KMS-11 (cell line): ENCODE measurements around the gene PTPN18.

Source experiments
- H2AFZ ChIP-seq: fragments of 200-600 bp; sonication (generic); 2 replicates; pipeline ENCODE4 v1.6.1; 2016; ENCODE audit warnings: antibody characterized with exemption, mixed run types, low read depth
- H3K27ac ChIP-seq: fragments of 200-600 bp; sonication (generic); 2 replicates; pipeline ENCODE4 v1.6.1; 2016; ENCODE audit warnings: mild to moderate bottlenecking, mixed run types
- H3K27me3 ChIP-seq: fragments of 200-600 bp; sonication (generic); 2 replicates; pipeline ENCODE4 v1.6.1; 2017; ENCODE audit warnings: mild to moderate bottlenecking, low read depth, mixed run types, moderate library complexity; ENCODE audit not compliant: insufficient read depth
- H3K36me3 ChIP-seq: fragments of 200-600 bp; sonication (generic); 2 replicates; pipeline ENCODE4 v1.6.1; 2017; ENCODE audit warnings: mild to moderate bottlenecking, mixed run types; ENCODE audit not compliant: insufficient read depth
- H3K4me1 ChIP-seq: fragments of 200-600 bp; sonication (generic); 2 replicates; pipeline ENCODE4 v1.6.1; 2016; ENCODE audit warnings: mild to moderate bottlenecking, low read depth, mixed run types; ENCODE audit not compliant: poor library complexity, severe bottlenecking
- H3K4me2 ChIP-seq: fragments of 200-600 bp; sonication (generic); 2 replicates; pipeline ENCODE4 v1.7.0; 2016; ENCODE audit warnings: mild to moderate bottlenecking, mixed run types
- H3K4me3 ChIP-seq: fragments of 200-600 bp; sonication (generic); IDR thresholded peaks from 2 replicates; pipeline ENCODE4 v1.6.1; 2017; ENCODE audit warnings: low read depth, low read length, mixed read lengths; ENCODE audit not compliant: insufficient read depth
- H3K79me2 ChIP-seq: fragments of 200-600 bp; sonication (generic); 2 replicates; pipeline ENCODE4 v1.6.1; 2016; ENCODE audit warnings: low read depth, mixed run types; ENCODE audit not compliant: insufficient read depth
- H3K9ac ChIP-seq: fragments of 200-600 bp; sonication (generic); 2 replicates; pipeline ENCODE4 v1.6.1; 2016; ENCODE audit warnings: mild to moderate bottlenecking, mixed run types
- H4K20me1 ChIP-seq: fragments of 200-600 bp; sonication (generic); 2 replicates; pipeline ENCODE4 v1.6.1; 2016; ENCODE audit warnings: mild to moderate bottlenecking, mixed run types; ENCODE audit not compliant: insufficient read depth
- CTCF ChIP-seq: fragments of 200-600 bp; sonication (generic); conservative IDR thresholded peaks from 2 replicates; pipeline ENCODE4 v1.6.1; 2017; ENCODE audit warnings: low read depth, mild to moderate bottlenecking, antibody characterized with exemption, low read length, moderate library complexity, mixed read lengths

The PTPN18 gene

GRCh38 chr2:130380096-130380934 lies 24.5 kb downstream of the PTPN18 start:
- Histone ChIP-seq H3K27ac (no peak overlapping the region), H3K27me3 (no peaks in the 10 kb centered on the region), H3K4me1 (peaks cover 39% of the 10 kb centered on the region), H3K4me3 (no peak overlapping the region), H3K9ac (no peak overlapping the region), H3K4me2 (no peak overlapping the region), H3K36me3 (no peaks in the 10 kb centered on the region), H4K20me1 (no peaks in the 10 kb centered on the region), H3K79me2 (no peaks in the 10 kb centered on the region), H2AFZ (no peak overlapping the region)
- TF ChIP-seq CTCF, result no peak

GRCh38 chr2:130381145-130381544 lies 25.3 kb downstream of the PTPN18 start:
- Histone ChIP-seq H3K36me3 (no peaks in the 10 kb centered on the region), H3K4me1 (peaks cover 39% of the 10 kb centered on the region), H2AFZ (no peak overlapping the region), H4K20me1 (no peaks in the 10 kb centered on the region), H3K79me2 (no peaks in the 10 kb centered on the region), H3K4me3 (no peak overlapping the region), H3K27ac (no peak overlapping the region), H3K27me3 (no peaks in the 10 kb centered on the region), H3K9ac (no peak overlapping the region), H3K4me2 (no peak overlapping the region)
- TF ChIP-seq CTCF, result no peak

GRCh38 chr2:130381619-130382018 lies 25.8 kb downstream of the PTPN18 start:
- Histone ChIP-seq H3K27ac (no peak overlapping the region), H3K4me2 (no peak overlapping the region), H3K9ac (no peak overlapping the region), H3K27me3 (no peaks in the 10 kb centered on the region), H3K36me3 (no peaks in the 10 kb centered on the region), H4K20me1 (no peaks in the 10 kb centered on the region), H3K4me1 (peaks cover 37% of the 10 kb centered on the region), H2AFZ (no peak overlapping the region), H3K4me3 (no peak overlapping the region), H3K79me2 (no peaks in the 10 kb centered on the region)
- no peak for TF ChIP-seq CTCF

GRCh38 chr2:130382313-130382917 lies 26.6 kb downstream of the PTPN18 start:
- Histone ChIP-seq H3K4me1 (peaks cover 31% of the 10 kb centered on the region), H3K27ac (no peak overlapping the region), H3K27me3 (no peaks in the 10 kb centered on the region), H3K4me2 (no peak overlapping the region), H3K79me2 (no peaks in the 10 kb centered on the region), H3K36me3 (no peaks in the 10 kb centered on the region), H4K20me1 (no peaks in the 10 kb centered on the region), H2AFZ (no peak overlapping the region), H3K9ac (no peak overlapping the region), H3K4me3 (no peak overlapping the region)
- TF ChIP-seq CTCF, result no peak
